ENCODE measurements around the gene LAT.
"Not testable (repeated sequence)": the region's sequence is repeated elsewhere in the genome, so short reads cannot be mapped to it uniquely, and the experiment has no call there.

The LAT gene

DNA sequence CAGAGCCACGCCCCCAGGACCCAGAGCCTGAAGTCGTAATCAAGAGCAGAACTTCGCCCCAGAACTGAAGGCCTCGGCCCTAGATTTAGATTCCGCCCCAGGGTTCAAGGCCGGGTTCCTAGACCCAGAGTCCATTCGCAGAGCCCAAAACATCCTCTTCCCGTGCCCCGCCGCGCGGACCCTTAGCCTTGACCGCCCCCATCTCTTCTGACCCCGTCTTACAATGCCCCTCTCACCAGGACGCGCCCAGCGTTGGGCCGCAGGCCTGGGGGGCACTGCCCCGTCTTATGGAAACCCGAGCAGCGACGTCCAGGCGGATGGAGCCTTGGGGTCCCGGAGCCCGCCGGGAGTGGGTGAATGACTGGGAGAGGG lies 48.1 kb upstream of the LAT start:
- Histone ChIP-seq H3K9ac (ENCODE audit: low read depth, low read length, poor library complexity, severe bottlenecking) (no peak overlapping the region), H3K27me3 (ENCODE audit: insufficient read depth, low read length, poor library complexity, severe bottlenecking) (no peaks in the 10 kb centered on the region), H3F3A (ENCODE audit: low read depth) (no peaks in the 10 kb centered on the region), H3K36me3 (ENCODE audit: insufficient read depth, low read length) (no peaks in the 10 kb centered on the region), H3K4me2 (ENCODE audit: low read depth, low read length, poor library complexity, severe bottlenecking) (no peak overlapping the region), H3K9me2 (replicated peaks; ENCODE audit: low read depth, low read length) (no peaks in the 10 kb centered on the region), H3K4me3 (ENCODE audit: low read length, poor library complexity, severe bottlenecking) (no peak overlapping the region), H4K20me1 (ENCODE audit: insufficient read depth, low read length, poor library complexity, severe bottlenecking) (no peaks in the 10 kb centered on the region), H2AFZ (ENCODE audit: low read length) (no peak overlapping the region), H3K4me1 (ENCODE audit: insufficient read depth, low read length, poor library complexity, severe bottlenecking) (peaks cover 11% of the 10 kb centered on the region), H3K9me3 (ENCODE audit: insufficient read depth, low read depth, low read length) (no peaks in the 10 kb centered on the region), H3K79me2 (ENCODE audit: insufficient read depth, low read length) (no peaks in the 10 kb centered on the region)
- TF ChIP-seq, protein P1, sequence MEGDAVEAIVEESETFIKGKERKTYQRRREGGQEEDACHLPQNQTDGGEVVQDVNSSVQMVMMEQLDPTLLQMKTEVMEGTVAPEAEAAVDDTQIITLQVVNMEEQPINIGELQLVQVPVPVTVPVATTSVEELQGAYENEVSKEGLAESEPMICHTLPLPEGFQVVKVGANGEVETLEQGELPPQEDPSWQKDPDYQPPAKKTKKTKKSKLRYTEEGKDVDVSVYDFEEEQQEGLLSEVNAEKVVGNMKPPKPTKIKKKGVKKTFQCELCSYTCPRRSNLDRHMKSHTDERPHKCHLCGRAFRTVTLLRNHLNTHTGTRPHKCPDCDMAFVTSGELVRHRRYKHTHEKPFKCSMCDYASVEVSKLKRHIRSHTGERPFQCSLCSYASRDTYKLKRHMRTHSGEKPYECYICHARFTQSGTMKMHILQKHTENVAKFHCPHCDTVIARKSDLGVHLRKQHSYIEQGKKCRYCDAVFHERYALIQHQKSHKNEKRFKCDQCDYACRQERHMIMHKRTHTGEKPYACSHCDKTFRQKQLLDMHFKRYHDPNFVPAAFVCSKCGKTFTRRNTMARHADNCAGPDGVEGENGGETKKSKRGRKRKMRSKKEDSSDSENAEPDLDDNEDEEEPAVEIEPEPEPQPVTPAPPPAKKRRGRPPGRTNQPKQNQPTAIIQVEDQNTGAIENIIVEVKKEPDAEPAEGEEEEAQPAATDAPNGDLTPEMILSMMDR (conservative IDR thresholded peaks at IDR 0.05; ENCODE audit: low read length), result no peak
- TF ChIP-seq EZH2phosphoT487 (IDR thresholded peaks at IDR 0.05; ENCODE audit: borderline replicate concordance), result no peak

DNA sequence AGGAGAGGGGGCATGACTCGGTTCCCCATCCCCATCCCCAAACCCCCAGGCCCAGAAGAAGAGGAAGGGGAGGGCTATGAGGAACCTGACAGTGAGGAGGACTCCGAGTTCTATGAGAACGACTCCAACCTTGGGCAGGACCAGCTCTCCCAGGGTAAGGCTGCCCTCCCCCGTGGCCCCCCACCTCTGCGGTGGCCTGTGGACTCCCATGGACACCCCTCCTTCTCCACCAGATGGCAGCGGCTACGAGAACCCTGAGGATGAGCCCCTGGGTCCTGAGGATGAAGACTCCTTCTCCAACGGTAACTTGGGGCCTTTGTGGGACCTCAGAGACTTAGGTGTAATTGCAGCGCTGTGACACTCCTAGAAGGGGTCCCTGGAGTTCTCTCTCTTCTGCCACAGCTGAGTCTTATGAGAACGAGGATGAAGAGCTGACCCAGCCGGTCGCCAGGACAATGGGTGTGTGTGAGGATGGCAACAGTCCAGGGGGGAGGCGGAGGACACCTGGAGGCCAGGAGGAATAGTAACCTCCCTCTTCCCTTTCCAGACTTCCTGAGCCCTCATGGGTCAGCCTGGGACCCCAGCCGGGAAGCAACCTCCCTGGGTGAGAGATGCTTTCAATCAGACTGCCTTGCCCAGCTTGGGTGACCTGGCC lies 47.5 kb upstream of the LAT start:
- Histone ChIP-seq H4K20me1 (ENCODE audit: insufficient read depth, low read length, poor library complexity, severe bottlenecking) (no peaks in the 10 kb centered on the region), H3K4me3 (ENCODE audit: low read length, poor library complexity, severe bottlenecking) (no peak overlapping the region), H2AFZ (ENCODE audit: low read length) (no peak overlapping the region), H3F3A (ENCODE audit: low read depth) (no peaks in the 10 kb centered on the region), H3K9ac (ENCODE audit: low read depth, low read length, poor library complexity, severe bottlenecking) (no peak overlapping the region), H3K79me2 (ENCODE audit: insufficient read depth, low read length) (no peaks in the 10 kb centered on the region), H3K9me3 (ENCODE audit: insufficient read depth, low read depth, low read length) (no peaks in the 10 kb centered on the region), H3K4me1 (ENCODE audit: insufficient read depth, low read length, poor library complexity, severe bottlenecking) (peaks cover 6% of the 10 kb centered on the region), H3K4me2 (ENCODE audit: low read depth, low read length, poor library complexity, severe bottlenecking) (no peak overlapping the region), H3K9me2 (replicated peaks; ENCODE audit: low read depth, low read length) (no peaks in the 10 kb centered on the region), H3K36me3 (ENCODE audit: insufficient read depth, low read length) (no peaks in the 10 kb centered on the region), H3K27me3 (ENCODE audit: insufficient read depth, low read length, poor library complexity, severe bottlenecking) (no peaks in the 10 kb centered on the region)
- no peak for TF ChIP-seq EZH2phosphoT487 (IDR thresholded peaks at IDR 0.05; ENCODE audit: borderline replicate concordance)
- TF ChIP-seq, protein P1 (conservative IDR thresholded peaks at IDR 0.05; ENCODE audit: low read length), result peak; percentile 25

DNA sequence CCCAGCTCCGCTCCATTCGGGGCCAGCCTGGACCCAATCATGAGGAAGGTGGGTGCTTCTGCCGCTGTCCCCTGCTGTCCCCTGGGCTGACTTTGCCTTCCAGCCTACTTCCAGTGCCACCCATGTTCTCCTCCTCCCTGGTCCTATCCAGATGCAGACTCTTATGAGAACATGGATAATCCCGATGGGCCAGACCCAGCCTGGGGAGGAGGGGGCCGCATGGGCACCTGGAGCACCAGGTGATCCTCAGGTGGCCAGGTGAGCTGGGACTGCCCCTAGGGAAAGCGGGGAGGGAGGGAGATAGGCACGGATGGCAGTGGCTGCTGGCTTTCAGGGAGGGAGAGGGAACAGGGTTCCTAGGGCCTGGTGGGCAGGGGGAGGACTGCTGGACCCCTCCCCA lies 46.1 kb upstream of the LAT start:
- TF ChIP-seq EZH2phosphoT487 (IDR thresholded peaks at IDR 0.05; ENCODE audit: borderline replicate concordance), result no peak
- TF ChIP-seq, protein P1 (conservative IDR thresholded peaks at IDR 0.05; ENCODE audit: low read length), result no peak
- Histone ChIP-seq H3K9me2 (replicated peaks; ENCODE audit: low read depth, low read length) (no peaks in the 10 kb centered on the region), H3K36me3 (ENCODE audit: insufficient read depth, low read length) (no peaks in the 10 kb centered on the region), H3K9ac (ENCODE audit: low read depth, low read length, poor library complexity, severe bottlenecking) (no peak overlapping the region), H2AFZ (ENCODE audit: low read length) (no peak overlapping the region), H3K27me3 (ENCODE audit: insufficient read depth, low read length, poor library complexity, severe bottlenecking) (no peaks in the 10 kb centered on the region), H3F3A (ENCODE audit: low read depth) (no peaks in the 10 kb centered on the region), H3K4me1 (ENCODE audit: insufficient read depth, low read length, poor library complexity, severe bottlenecking) (peaks cover 1% of the 10 kb centered on the region), H3K79me2 (ENCODE audit: insufficient read depth, low read length) (no peaks in the 10 kb centered on the region), H3K4me2 (ENCODE audit: low read depth, low read length, poor library complexity, severe bottlenecking) (no peak overlapping the region), H3K9me3 (ENCODE audit: insufficient read depth, low read depth, low read length) (no peaks in the 10 kb centered on the region), H3K4me3 (ENCODE audit: low read length, poor library complexity, severe bottlenecking) (no peak overlapping the region), H4K20me1 (ENCODE audit: insufficient read depth, low read length, poor library complexity, severe bottlenecking) (no peaks in the 10 kb centered on the region)

DNA sequence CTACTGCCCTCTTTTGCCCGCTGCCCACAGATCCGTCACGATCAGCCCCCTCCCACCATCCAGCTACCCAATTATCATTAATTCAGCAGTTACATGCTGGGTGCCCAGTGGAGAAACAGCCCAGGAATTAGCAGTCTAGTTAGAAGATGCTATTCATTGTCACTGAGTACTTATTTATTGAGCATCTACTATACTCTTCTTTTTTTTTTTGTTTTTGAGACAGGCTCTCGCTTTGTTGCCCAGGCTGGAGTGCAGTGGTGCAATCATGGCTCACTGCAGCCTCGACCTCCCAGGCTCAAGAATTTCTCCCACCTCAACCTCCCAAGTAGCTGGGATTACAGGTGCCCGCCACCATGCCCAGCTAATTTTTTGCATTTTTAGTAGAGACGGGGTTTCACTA lies 45.0 kb upstream of the LAT start:
- H3K4me2 ChIP-seq (ENCODE audit: low read depth, low read length, poor library complexity, severe bottlenecking); H3K27me3 ChIP-seq (ENCODE audit: insufficient read depth, low read length, poor library complexity, severe bottlenecking); H3K4me3 ChIP-seq (ENCODE audit: low read length, poor library complexity, severe bottlenecking); H2AFZ ChIP-seq (ENCODE audit: low read length); H3K4me1 ChIP-seq (ENCODE audit: insufficient read depth, low read length, poor library complexity, severe bottlenecking); H3F3A ChIP-seq (ENCODE audit: low read depth); H3K9me2 ChIP-seq (replicated peaks; ENCODE audit: low read depth, low read length); H4K20me1 ChIP-seq (ENCODE audit: insufficient read depth, low read length, poor library complexity, severe bottlenecking); H3K9ac ChIP-seq (ENCODE audit: low read depth, low read length, poor library complexity, severe bottlenecking); H3K9me3 ChIP-seq (ENCODE audit: insufficient read depth, low read depth, low read length); H3K36me3 ChIP-seq (ENCODE audit: insufficient read depth, low read length); H3K79me2 ChIP-seq (ENCODE audit: insufficient read depth, low read length): not testable (repeated sequence)
